H1 (cell line): ENCODE results near the gene EPHA6. TPM values are rescaled to one million over a fixed set of nuclear protein-coding genes. Genes with fewer than 3 reads are reported as not detected.

Source experiments
- CTCF ChIA-PET: fragments of 300-600 bp; sonication (Branson Sonifier 250); formaldehyde crosslinking; loops from one replicate; lab custom pipeline; 2021; ENCODE audit not compliant: partially characterized antibody; lab: Charles Lee
- POLR2A ChIA-PET: fragments of 300-600 bp; sonication (Branson Sonifier 250); formaldehyde crosslinking; loops from one replicate; lab custom pipeline; 2021; ENCODE audit warnings: inconsistent platforms; ENCODE audit not compliant: partially characterized antibody; lab: Charles Lee
- DNase-seq, 2 experiments: peaks; one replicate each; pipeline versions ENCODE4 v3.0.0 to v3.0.0-alpha.2; 2010 to 2022; ENCODE audit warnings: low spot score in 2 of 2, low read depth in 1 of 2, mixed read lengths in 1 of 2
- FAIRE-seq: peaks from 2 replicates; lab custom pipeline; 2011; peaks lifted over from hg19 to GRCh38; lab: Jason Lieb, UNC
- H2AFZ ChIP-seq: 2 replicates; pipeline ENCODE4 v1.8.1; 2012; ENCODE audit warnings: low read length, inconsistent platforms
- H2AK5ac ChIP-seq: 2 replicates; pipeline ENCODE4 v1.6.1; 2013; ENCODE audit warnings: low read depth, low read length
- H2BK120ac ChIP-seq: replicated peaks from 2 replicates; pipeline ENCODE3; 2013; ENCODE audit warnings: low read depth, low read length, inconsistent platforms
- H2BK12ac ChIP-seq: 2 replicates; pipeline ENCODE4 v1.6.1; 2013; ENCODE audit warnings: low read depth, low read length
- H2BK15ac ChIP-seq: 2 replicates; pipeline ENCODE4 v1.6.1; 2013; ENCODE audit warnings: low read length
- H2BK20ac ChIP-seq: 2 replicates; pipeline ENCODE4 v1.6.1; 2013; ENCODE audit warnings: low read length
- H2BK5ac ChIP-seq: 2 replicates; pipeline ENCODE4 v1.6.1; 2013; ENCODE audit warnings: low read depth, low read length
- H3K14ac ChIP-seq: 2 replicates; pipeline ENCODE4 v1.6.1; 2013; ENCODE audit warnings: inconsistent platforms; ENCODE audit not compliant: insufficient read length
- H3K18ac ChIP-seq: 2 replicates; pipeline ENCODE4 v1.6.1; 2013; ENCODE audit warnings: low read length; ENCODE audit errors: extremely low read depth
- H3K23ac ChIP-seq: 2 replicates; pipeline ENCODE4 v1.6.1; 2013; ENCODE audit warnings: inconsistent platforms; ENCODE audit not compliant: insufficient read length
- H3K23me2 ChIP-seq: 2 replicates; pipeline ENCODE4 v1.6.1; 2013; ENCODE audit warnings: low read depth, low read length
- H3K27ac ChIP-seq: 2 replicates; pipeline ENCODE4 v1.6.1; 2011; ENCODE audit warnings: low read depth, low read length, inconsistent platforms
- H3K27me3 ChIP-seq, 4 experiments: replicated peaks in 1 of 4; 1 replicate in 1 of 4; 2 replicates in 3 of 4; pipeline versions ENCODE4 v1.6.1 to v1.8.1; 2011 to 2013; ENCODE audit warnings: low read length in 3 of 4, mild to moderate bottlenecking in 3 of 4, inconsistent platforms in 2 of 4, mixed read lengths in 2 of 4, moderate library complexity in 1 of 4; ENCODE audit not compliant: control insufficient read depth in 3 of 4, insufficient read depth in 3 of 4; ENCODE audit errors: extremely low read depth in 1 of 4
- H3K36me3 ChIP-seq, 4 experiments: 2 replicates each; pipeline versions ENCODE4 v1.6.1 to v1.8.1; 2011 to 2013; ENCODE audit warnings: mild to moderate bottlenecking in 4 of 4, low read length in 3 of 4, moderate library complexity in 2 of 4, control low read depth in 1 of 4, inconsistent platforms in 1 of 4; ENCODE audit not compliant: insufficient read depth in 4 of 4, control insufficient read depth in 2 of 4
- H3K4ac ChIP-seq: replicated peaks from 2 replicates; pipeline ENCODE3; 2013; ENCODE audit warnings: low read length, low read depth, mixed read lengths, inconsistent platforms; ENCODE audit not compliant: insufficient read length
- H3K4me1 ChIP-seq, 4 experiments: replicated peaks in 1 of 4; 1 replicate in 1 of 4; 2 replicates in 3 of 4; pipeline versions ENCODE4 v1.6.1 to v1.8.1; 2011 to 2013; ENCODE audit warnings: low read length in 3 of 4, inconsistent platforms in 2 of 4, mixed read lengths in 1 of 4; ENCODE audit not compliant: insufficient read depth in 4 of 4, control insufficient read depth in 3 of 4
- H3K4me2 ChIP-seq, 2 experiments: 2 replicates each; pipeline versions ENCODE4 v1.6.1 to v1.8.1; 2011 to 2013; ENCODE audit warnings: low read depth in 2 of 2, low read length in 2 of 2, control low read depth in 1 of 2, inconsistent platforms in 1 of 2, mild to moderate bottlenecking in 1 of 2; ENCODE audit not compliant: insufficient read depth in 1 of 2
- H3K4me3 ChIP-seq, 4 experiments: fragments of 200-600, 300-600 bp in 1 of 4; sonication (generic), shearing (Covaris generic), sonication (Bioruptor Twin) in 1 of 4; 2 replicates each; pipeline versions ENCODE4 v1.5.1 to v1.8.1; 2011 to 2016; ENCODE audit warnings: low read length in 4 of 4, low read depth in 3 of 4, control low read depth in 2 of 4, inconsistent platforms in 2 of 4, mild to moderate bottlenecking in 2 of 4, mixed read lengths in 1 of 4, moderate library complexity in 1 of 4; ENCODE audit not compliant: insufficient read depth in 2 of 4; ENCODE audit errors: extremely low read depth in 1 of 4
- H3K56ac ChIP-seq: replicated peaks from 2 replicates; pipeline ENCODE3; 2013; ENCODE audit warnings: low read depth, mild to moderate bottlenecking, mixed read lengths, low read length, inconsistent platforms; ENCODE audit not compliant: insufficient read length
- H3K79me1 ChIP-seq: 2 replicates; pipeline ENCODE4 v1.6.1; 2013; ENCODE audit warnings: low read depth, low read length, control low read depth
- H3K79me2 ChIP-seq, 2 experiments: 2 replicates each; pipeline versions ENCODE4 v1.6.1 to v1.8.1; 2012 to 2013; ENCODE audit warnings: low read length in 2 of 2, mild to moderate bottlenecking in 2 of 2, inconsistent platforms in 1 of 2; ENCODE audit not compliant: insufficient read depth in 2 of 2, control insufficient read depth in 1 of 2
- H3K9ac ChIP-seq, 4 experiments: replicated peaks in 1 of 4; 1 replicate in 1 of 4; 2 replicates in 3 of 4; pipeline versions ENCODE4 v1.6.1 to v1.8.1; 2011 to 2013; ENCODE audit warnings: low read depth in 3 of 4, low read length in 3 of 4, control low read depth in 2 of 4, mild to moderate bottlenecking in 2 of 4, moderate library complexity in 2 of 4, inconsistent platforms in 1 of 4; ENCODE audit errors: extremely low read depth in 1 of 4
- H3K9me3 ChIP-seq, 2 experiments: 2 replicates each; pipeline versions ENCODE4 v1.6.1 to v1.8.1; 2012 to 2013; ENCODE audit warnings: mild to moderate bottlenecking in 2 of 2, moderate library complexity in 2 of 2, control low read depth in 1 of 2, inconsistent platforms in 1 of 2, low read depth in 1 of 2, low read length in 1 of 2, mixed read lengths in 1 of 2; ENCODE audit not compliant: insufficient read depth in 2 of 2
- H4K20me1 ChIP-seq, 2 experiments: replicated peaks in 1 of 2; 2 replicates each; pipeline versions ENCODE3 to v1.8.1; 2011 to 2013; ENCODE audit warnings: inconsistent platforms in 2 of 2, low read length in 2 of 2, mild to moderate bottlenecking in 1 of 2; ENCODE audit not compliant: insufficient read depth in 2 of 2, control insufficient read depth in 1 of 2
- H4K5ac ChIP-seq: 2 replicates; pipeline ENCODE4 v1.6.1; 2013; ENCODE audit warnings: low read length, low read depth, mixed read lengths, inconsistent platforms; ENCODE audit not compliant: insufficient read length
- H4K8ac ChIP-seq: 2 replicates; pipeline ENCODE4 v1.8.0; 2013; ENCODE audit warnings: mild to moderate bottlenecking, moderate library complexity, low read length, inconsistent platforms; ENCODE audit not compliant: insufficient read depth; ENCODE audit errors: extremely low read depth
- H4K91ac ChIP-seq: replicated peaks from 2 replicates; pipeline ENCODE3; 2013; ENCODE audit warnings: low read length, mixed read lengths, inconsistent platforms; ENCODE audit not compliant: insufficient read length
- CREB1 ChIP-seq: IDR thresholded peaks from 2 replicates; pipeline ENCODE4 v1.6.1; 2012; ENCODE audit warnings: inconsistent platforms
- PHF8 ChIP-seq: fragments of 200-600 bp; sonication (generic); conservative IDR thresholded peaks from 2 replicates; pipeline ENCODE4 v1.7.1; 2012; ENCODE audit warnings: low read depth, mild to moderate bottlenecking, inconsistent platforms, low read length, moderate library complexity
- RAD21 ChIP-seq, 2 experiments: IDR thresholded peaks in 1 of 2; conservative IDR thresholded peaks in 1 of 2; 2 replicates each; pipeline ENCODE4 v1.6.1; 2011; ENCODE audit warnings: low read depth in 2 of 2, low read length in 2 of 2, improper control_type of control experiment in 1 of 2, inconsistent platforms in 1 of 2, mild to moderate bottlenecking in 1 of 2, moderate library complexity in 1 of 2
- SRF ChIP-seq: IDR thresholded peaks from 2 replicates; pipeline ENCODE4 v1.6.1; 2011; ENCODE audit warnings: mild to moderate bottlenecking, low read depth, low read length, moderate library complexity
- polyA plus RNA-seq, 7 experiments: library from polyadenylated mRNA; depleted of rRNA in 3 of 7; stranded (reverse) in 5 of 7; unstranded in 2 of 7; fragments of >200 nt in 5 of 7; fragments of 200-250 nt in 2 of 7; gene quantifications; 1 replicate in 5 of 7; 2 replicates in 1 of 7; 4 replicates in 1 of 7; pipeline versions ENCODE4 v1.2.1 to v1.2.3, GENCODE V29; 2011 to 2013; ENCODE audit warnings: missing spikeins in 2 of 7, mixed read lengths in 2 of 7
- total RNA-seq: library from RNA; stranded (reverse); fragmentation: NEBNext Ultra II Directional; extraction: Animal tissue kit (Norgen Biotek cat#: 25700); gene quantifications from 2 replicates; pipeline ENCODE4 v1.2.1, GENCODE V29; 2021

The EPHA6 gene
- total and polyA plus RNA-seq, 2 of the 8 experiments (the other 6 are each of a cell fraction or from before 2014, with no cell fraction given) = 0.83 to 3.2 TPM

- Histone ChIP-seq H3K4me1 (no peaks in the 10 kb centered on the region), H2AK5ac (no peak overlapping the region), H3K36me3 (no peaks in the 10 kb centered on the region), H4K8ac (no peak overlapping the region), H3K27me3 (no peaks in the 10 kb centered on the region), H3K23ac (no peak overlapping the region), H3K9ac (no peak overlapping the region), H2BK120ac (no peak overlapping the region), H3K79me2 (no peaks in the 10 kb centered on the region), H3K23me2 (no peaks in the 10 kb centered on the region), H3K9me3 (no peaks in the 10 kb centered on the region), H3K18ac (no peak overlapping the region), H4K20me1 (no peaks in the 10 kb centered on the region), H3K79me1 (no peaks in the 10 kb centered on the region), H4K5ac (no peak overlapping the region), H3K4ac (no peak overlapping the region), H3K14ac (no peak overlapping the region), H2BK20ac (no peak overlapping the region), H2BK5ac (no peak overlapping the region), H3K4me2 (no peak overlapping the region), H2BK12ac (no peak overlapping the region), H3K27ac (no peak overlapping the region), H3K56ac (no peak overlapping the region), H2AFZ (no peak overlapping the region), H3K4me3 (no peak overlapping the region), H2BK15ac (no peak overlapping the region), H4K91ac (no peak overlapping the region)
- TF ChIP-seq RAD21 (IDR thresholded peaks at IDR 0.05 in 1 of 2, conservative IDR thresholded peaks at IDR 0.05 in 1 of 2; ENCODE audit: low read depth in 2 of 2, low read length in 2 of 2) = no peak
- no peak for TF ChIP-seq PHF8
- TF ChIP-seq SRF = no peak
- no peak for TF ChIP-seq CREB1
- no peak for DNase-seq
- no peak for FAIRE-seq
- POLR2A ChIA-PET = no interaction called here
- CTCF ChIA-PET = no interaction called here
Measured at GRCh38 chr3:97187771-97188170, 373.4 kb downstream of the EPHA6 start.
